Measurements from ENCODE around the gene CPSF6.
"Not testable (repeated sequence)": the region's sequence is repeated elsewhere in the genome, so short reads cannot be mapped to it uniquely, and the experiment has no call there.

CPSF6 gene, protein sequence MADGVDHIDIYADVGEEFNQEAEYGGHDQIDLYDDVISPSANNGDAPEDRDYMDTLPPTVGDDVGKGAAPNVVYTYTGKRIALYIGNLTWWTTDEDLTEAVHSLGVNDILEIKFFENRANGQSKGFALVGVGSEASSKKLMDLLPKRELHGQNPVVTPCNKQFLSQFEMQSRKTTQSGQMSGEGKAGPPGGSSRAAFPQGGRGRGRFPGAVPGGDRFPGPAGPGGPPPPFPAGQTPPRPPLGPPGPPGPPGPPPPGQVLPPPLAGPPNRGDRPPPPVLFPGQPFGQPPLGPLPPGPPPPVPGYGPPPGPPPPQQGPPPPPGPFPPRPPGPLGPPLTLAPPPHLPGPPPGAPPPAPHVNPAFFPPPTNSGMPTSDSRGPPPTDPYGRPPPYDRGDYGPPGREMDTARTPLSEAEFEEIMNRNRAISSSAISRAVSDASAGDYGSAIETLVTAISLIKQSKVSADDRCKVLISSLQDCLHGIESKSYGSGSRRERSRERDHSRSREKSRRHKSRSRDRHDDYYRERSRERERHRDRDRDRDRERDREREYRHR

DNA sequence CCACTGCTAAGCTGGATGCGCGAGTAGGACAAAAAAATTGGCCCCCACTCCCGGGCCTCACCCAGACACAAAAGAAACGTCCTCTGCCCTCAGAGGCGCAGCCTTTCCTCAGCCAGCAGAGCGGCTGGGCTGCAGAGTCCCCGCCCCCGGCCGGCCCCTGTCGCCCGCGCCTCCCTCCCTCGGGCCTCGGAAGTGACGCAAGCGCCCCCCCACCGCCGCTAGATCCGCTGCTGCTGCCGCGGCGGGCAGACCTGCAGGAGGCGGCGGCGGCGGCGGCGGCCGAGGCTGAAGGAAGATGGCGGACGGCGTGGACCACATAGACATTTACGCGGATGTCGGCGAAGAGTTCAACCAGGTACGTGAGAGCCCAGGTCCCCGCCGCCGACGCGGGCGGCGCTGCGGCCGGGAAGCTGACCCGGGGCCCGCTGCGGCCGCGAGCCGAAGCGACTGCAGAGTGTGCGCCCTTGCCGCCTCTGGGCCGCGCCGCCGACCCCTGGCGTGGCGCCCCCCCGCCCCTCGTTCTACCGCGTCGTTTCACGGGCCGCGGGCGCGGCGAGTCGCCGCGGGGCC is at the start of gene CPSF6:
Gene CPSF6, plus strand, starts transcription at position 218 of the 570 bp plus-strand sequence. Its CDS starts 78 bp downstream, at position 296.
- in situ Hi-C loops (cut with HindIII; ENCODE audit: low pct_unique_long_range_greater_than_20kb, low sequenced_read_pairs) = no loop called here
- no peak for TF ChIP-seq JUND (IDR thresholded peaks at IDR 0.05; ENCODE audit: low read depth)
- peak; percentile 95 to 96 for DNase-seq (ENCODE audit: low read depth in 1 of 2, low spot score in 1 of 2)

DNA sequence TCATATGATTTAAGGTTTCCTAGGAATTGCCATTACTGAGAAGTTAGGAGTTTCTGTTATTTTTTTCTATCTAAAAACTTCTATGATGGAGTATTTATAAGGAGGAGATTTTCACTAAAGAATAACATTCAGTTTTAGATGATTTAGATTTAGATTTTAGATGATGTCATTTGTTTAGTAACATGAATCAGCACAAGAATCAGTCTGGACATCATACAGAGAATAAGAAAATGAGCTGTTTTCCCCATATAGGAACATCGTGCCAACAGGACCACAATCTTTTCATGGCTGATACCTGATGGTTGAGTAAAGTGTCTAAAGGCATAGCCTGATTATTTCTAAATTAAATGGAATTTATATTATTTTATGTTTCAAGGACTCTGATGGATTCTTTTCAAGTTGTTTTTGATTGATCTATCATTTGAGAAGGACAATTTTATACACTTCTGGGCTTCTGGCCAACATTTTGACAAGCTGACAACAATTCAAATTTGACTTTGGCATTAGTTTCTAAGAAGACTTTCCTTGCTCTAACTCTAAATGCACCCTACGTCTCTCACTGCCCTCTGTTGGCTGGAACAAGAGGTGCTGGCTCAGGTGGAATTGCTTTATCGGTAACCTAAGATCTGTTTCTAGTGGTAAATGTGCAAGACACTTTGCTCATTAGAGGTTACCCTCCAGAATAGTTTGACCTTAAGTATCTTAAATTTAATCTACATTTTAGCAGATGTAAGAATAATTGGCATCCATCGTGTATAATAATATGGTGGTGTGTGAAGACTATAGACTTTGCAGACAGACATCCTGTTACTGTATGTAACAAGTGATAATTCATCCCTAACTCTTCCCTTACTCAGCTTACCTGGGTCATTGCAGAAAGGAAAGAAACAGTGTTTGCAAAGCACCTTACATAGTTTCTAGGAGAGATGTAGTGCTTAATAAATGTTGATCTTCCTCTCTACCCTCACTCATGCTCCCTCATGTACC is 42.8 kb upstream of the CPSF6 start:
- DNase-seq (ENCODE audit: low read depth in 1 of 2, low spot score in 1 of 2) = peak in 1 of 2 experiments; percentile 63
- no peak for TF ChIP-seq JUND (IDR thresholded peaks at IDR 0.05; ENCODE audit: low read depth)
- in situ Hi-C loops (cut with HindIII; ENCODE audit: low pct_unique_long_range_greater_than_20kb, low sequenced_read_pairs) = no loop called here

DNA sequence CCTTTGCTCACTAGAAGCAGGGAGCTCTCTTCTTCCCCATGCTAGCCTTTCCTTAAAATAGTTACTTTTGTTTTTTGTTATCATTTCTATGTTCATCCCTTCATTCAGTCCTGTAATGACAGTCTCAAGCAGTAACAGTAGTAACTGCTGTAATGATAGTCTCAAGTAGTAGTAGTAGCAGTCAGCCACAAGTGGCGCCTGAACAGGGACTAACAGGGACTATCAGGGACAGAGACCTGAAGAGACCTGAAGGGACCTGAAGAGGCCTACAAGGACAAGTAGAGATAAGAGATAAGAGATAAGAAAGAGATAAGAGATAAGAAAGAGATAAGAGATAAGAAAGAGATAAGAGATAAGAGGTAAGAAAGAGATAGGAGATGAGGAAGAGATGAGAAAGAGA is 39.4 kb upstream of the CPSF6 start:
- peak in 1 of 2 experiments; percentile 27 for DNase-seq (ENCODE audit: low read depth in 1 of 2, low spot score in 1 of 2)
- in situ Hi-C loops (cut with HindIII; ENCODE audit: low pct_unique_long_range_greater_than_20kb, low sequenced_read_pairs) = not testable (repeated sequence)

DNA sequence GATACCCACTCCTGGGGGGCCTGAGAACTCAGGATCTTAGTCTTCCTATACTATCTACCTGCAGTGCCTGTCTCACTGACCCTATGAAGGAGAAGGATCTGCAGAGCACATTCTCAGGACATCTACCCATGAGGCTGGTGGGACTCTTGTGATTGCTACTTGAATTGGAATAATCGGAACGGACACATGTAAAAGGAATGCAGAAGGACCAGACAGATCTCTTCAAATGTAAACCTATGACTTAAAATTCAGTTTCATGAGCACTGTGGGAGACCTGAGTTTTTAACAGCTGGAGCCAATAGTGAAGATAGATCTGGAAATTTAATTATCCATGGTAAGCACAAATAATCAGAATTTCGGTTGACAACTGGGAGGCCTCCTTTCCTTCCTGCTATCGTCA is 35.2 kb upstream of the CPSF6 start:
- peak in 1 of 2 experiments; percentile 39 for DNase-seq (ENCODE audit: low read depth in 1 of 2, low spot score in 1 of 2)
- TF ChIP-seq JUND (IDR thresholded peaks at IDR 0.05; ENCODE audit: low read depth) = no peak
- in situ Hi-C loops (cut with HindIII; ENCODE audit: low pct_unique_long_range_greater_than_20kb, low sequenced_read_pairs) = no loop called here

DNA sequence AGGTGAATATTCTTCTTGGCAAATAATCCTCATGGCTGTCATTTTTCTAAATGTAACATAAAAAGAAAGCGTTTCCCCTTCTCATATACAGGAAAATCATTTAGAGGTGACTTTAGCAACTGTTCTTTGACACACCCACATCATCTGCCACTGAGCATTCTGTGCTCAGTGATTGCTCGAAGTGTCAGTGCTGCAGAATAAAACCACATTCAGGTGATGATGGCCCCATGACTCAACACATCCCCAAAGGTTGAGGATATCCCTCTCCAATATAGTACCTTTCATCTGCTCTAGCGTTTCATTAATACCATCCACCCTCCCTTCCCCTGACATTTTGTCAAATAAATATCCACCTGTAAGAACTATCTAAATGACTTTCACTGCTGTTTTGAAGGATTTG is 28.7 kb upstream of the CPSF6 start:
- TF ChIP-seq JUND (IDR thresholded peaks at IDR 0.05; ENCODE audit: low read depth) = no peak
- in situ Hi-C loops (cut with HindIII; ENCODE audit: low pct_unique_long_range_greater_than_20kb, low sequenced_read_pairs) = no loop called here
- DNase-seq (ENCODE audit: low read depth in 1 of 2, low spot score in 1 of 2) = no peak

GRCh38 chr12:69211160-69211559 is 28.2 kb upstream of the CPSF6 start:
- in situ Hi-C loops (cut with HindIII; ENCODE audit: low pct_unique_long_range_greater_than_20kb, low sequenced_read_pairs) = no loop called here
- no peak for TF ChIP-seq JUND (IDR thresholded peaks at IDR 0.05; ENCODE audit: low read depth)
- no peak for DNase-seq (ENCODE audit: low read depth in 1 of 2, low spot score in 1 of 2)

- no peak for TF ChIP-seq JUND (IDR thresholded peaks at IDR 0.05; ENCODE audit: low read depth)
- in situ Hi-C loops (cut with HindIII; ENCODE audit: low pct_unique_long_range_greater_than_20kb, low sequenced_read_pairs) = no loop called here
Measured at GRCh38 chr12:69214169-69214568, 25.2 kb upstream of the CPSF6 start.

DNA sequence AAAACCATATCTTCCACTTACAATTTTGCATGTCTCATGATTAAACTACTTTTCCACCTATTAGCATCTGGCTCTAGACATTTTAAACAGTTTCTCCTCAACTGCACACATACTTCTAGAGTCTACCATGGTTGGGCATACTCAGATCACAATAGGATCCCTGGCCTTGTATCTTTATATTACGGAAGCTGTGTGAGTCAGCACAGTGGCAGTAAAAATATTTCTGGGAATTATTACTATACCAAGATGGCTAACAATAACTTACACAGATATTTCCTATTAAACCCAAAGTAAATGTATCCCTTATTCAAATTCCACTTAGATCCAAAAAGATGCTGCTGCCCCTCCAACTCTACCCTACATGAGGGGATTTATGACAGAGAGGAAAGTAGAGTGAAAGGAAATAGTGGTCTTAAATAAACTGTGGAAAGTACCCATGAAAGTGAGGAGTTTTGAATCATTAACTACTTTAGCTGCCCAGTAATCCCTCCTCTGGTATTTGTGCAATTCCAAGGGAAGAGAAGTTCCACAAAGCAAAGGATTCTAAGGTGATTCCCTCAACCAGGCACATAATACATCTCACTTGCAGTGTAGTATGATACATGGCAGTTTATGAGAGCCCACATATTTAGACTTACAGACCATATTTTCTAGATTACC is 14.0 kb upstream of the CPSF6 start:
- TF ChIP-seq JUND (IDR thresholded peaks at IDR 0.05; ENCODE audit: low read depth) = no peak
- in situ Hi-C loops (cut with HindIII; ENCODE audit: low pct_unique_long_range_greater_than_20kb, low sequenced_read_pairs) = no loop called here
- DNase-seq (ENCODE audit: low read depth in 1 of 2, low spot score in 1 of 2) = no peak

More at GRCh38 chr12:69214169-69214568, 25.2 kb upstream of the CPSF6 start:
- DNase-seq (ENCODE audit: low read depth in 1 of 2, low spot score in 1 of 2) = no peak

DNA sequence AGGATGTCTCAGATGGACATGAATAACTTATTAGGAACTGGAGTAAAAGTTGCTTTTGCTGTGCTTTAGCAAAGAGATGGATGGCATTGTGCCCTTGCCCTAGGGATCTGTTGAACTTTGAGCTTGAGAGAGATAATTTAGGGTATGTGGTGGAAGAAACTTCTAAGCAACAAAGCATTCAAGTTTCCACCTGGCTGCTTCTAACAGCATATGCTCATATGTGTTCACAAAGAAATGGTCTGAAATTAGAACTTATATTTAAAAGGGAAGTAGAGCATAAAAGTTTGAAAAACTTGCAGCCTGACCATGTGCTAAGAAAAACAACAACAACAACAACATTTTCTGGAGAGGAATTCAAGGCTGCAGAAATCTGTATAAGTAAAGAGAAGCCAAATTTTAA is 7.9 kb upstream of the CPSF6 start:
- DNase-seq (ENCODE audit: low read depth in 1 of 2, low spot score in 1 of 2) = no peak
- in situ Hi-C loops (cut with HindIII; ENCODE audit: low pct_unique_long_range_greater_than_20kb, low sequenced_read_pairs) = no loop called here
- no peak for TF ChIP-seq JUND (IDR thresholded peaks at IDR 0.05; ENCODE audit: low read depth)

- no peak for DNase-seq (ENCODE audit: low read depth in 1 of 2, low spot score in 1 of 2)
- in situ Hi-C loops (cut with HindIII; ENCODE audit: low pct_unique_long_range_greater_than_20kb, low sequenced_read_pairs) = no loop called here
- no peak for TF ChIP-seq JUND (IDR thresholded peaks at IDR 0.05; ENCODE audit: low read depth)
Measured at GRCh38 chr12:69238589-69239351, 599 bp upstream of the CPSF6 start.

DNA sequence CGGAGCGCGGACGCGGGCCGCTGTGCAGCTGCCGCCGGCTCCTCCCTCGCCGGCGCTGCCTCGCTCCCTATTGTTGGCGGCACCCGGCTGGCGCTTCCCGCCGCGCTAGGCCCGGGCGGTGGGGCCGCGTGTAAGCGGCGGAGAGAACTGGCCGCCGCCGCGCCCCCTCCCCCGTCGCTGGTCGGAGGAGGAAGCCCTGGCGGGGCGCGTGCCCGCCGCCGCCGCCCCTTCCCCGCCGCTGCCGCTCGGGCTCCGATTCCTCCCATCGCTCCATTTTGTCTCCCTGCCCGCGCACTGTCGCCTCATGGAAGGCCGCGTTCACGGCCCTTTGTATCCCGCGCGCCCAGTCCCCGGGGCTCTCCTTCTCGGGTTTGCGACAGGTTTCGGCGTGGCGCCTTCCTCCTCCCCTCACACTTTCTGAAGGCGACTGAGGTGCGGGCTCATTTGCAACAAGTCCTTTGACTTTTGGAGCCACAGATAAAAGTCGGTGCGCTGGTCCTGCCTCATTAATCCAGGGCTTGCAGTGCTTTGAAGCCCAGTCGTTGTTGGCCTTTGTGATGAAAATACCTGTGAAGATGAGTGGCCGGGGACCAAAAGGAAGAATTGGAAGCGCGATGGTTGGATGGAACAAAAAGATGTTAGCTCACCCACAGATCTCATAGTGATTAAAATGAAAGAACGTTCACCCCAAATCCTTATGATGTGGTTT is 707 bp downstream of the CPSF6 start:
- peak; percentile 45 to 62 for DNase-seq (ENCODE audit: low read depth in 1 of 2, low spot score in 1 of 2)
- in situ Hi-C loops (cut with HindIII; ENCODE audit: low pct_unique_long_range_greater_than_20kb, low sequenced_read_pairs) = no loop called here
- TF ChIP-seq JUND (IDR thresholded peaks at IDR 0.05; ENCODE audit: low read depth) = no peak
